Tibial nerve (tissue), 4 donors: ENCODE results near the gene STAC3. TPM values are rescaled to one million over a fixed set of nuclear protein-coding genes. Genes with fewer than 3 reads are reported as not detected.

Experiments
- DNase-seq, 2 donors: peaks; one replicate each; pipeline ENCODE4 v3.0.0-alpha.2; 2019; ENCODE audit warnings: low spot score in 2 of 2
- H3K27ac ChIP-seq, 4 donors: fragments of 200-600 bp; sonication (generic) in 3 of 4; one replicate each; pipeline ENCODE4 v1.5.1; 2017 to 2019; ENCODE audit warnings: mild to moderate bottlenecking in 1 of 4
- H3K27me3 ChIP-seq, 2 donors: fragments of 200-600 bp; sonication (generic) in 1 of 2; one replicate each; pipeline versions ENCODE4 v1.5.1 to v1.6.0; 2017 to 2019
- H3K36me3 ChIP-seq, 3 donors: fragments of 200-600 bp; sonication (generic); one replicate each; pipeline ENCODE4 v1.5.1; 2018 to 2019
- H3K4me1 ChIP-seq, 4 donors: fragments of 200-600 bp; sonication (generic) in 3 of 4; one replicate each; pipeline ENCODE4 v1.5.1; 2017 to 2019
- H3K4me3 ChIP-seq, 4 donors: fragments of 200-600 bp; sonication (generic) in 3 of 4; one replicate each; pipeline ENCODE4 v1.5.1; 2017 to 2019; ENCODE audit warnings: mild to moderate bottlenecking in 1 of 4, moderate library complexity in 1 of 4
- H3K9me3 ChIP-seq, 4 donors: fragments of 200-600 bp; sonication (generic) in 3 of 4; one replicate each; pipeline ENCODE4 v1.5.1; 2017 to 2019
- EP300 ChIP-seq, 2 donors: sonication (generic); formaldehyde crosslinking; IDR thresholded peaks; one replicate each; pipeline ENCODE4 v1.6.1; 2017; ENCODE audit warnings: antibody characterized with exemption in 2 of 2, mild to moderate bottlenecking in 1 of 2
- POLR2A ChIP-seq, 2 donors: fragments of 450-650 bp; IDR thresholded peaks; one replicate each; pipeline ENCODE4 v1.6.1; 2017; ENCODE audit warnings: antibody characterized with exemption in 2 of 2, mild to moderate bottlenecking in 2 of 2, moderate library complexity in 2 of 2
- WGBS, 2 donors: methylation state at CpG; one replicate each; pipeline ENCODE4 v1.1.5; 2018; 5-methylcytosine and 5-hydroxymethylcytosine counted together
- total RNA-seq, 4 donors: library from RNA; depleted of rRNA; stranded (reverse); fragments of >200 nt; gene quantifications; one replicate each; pipeline ENCODE4 v1.1.0, GENCODE V29; 2016
- TF ChIP-seq, protein P1 (sequence below), 5 experiments: fragments of 200-600 bp in 3 of 5; fragments of 450-650 bp in 2 of 5; sonication (generic) in 3 of 5; IDR thresholded peaks; one replicate each; pipeline ENCODE4 v1.5.1; 2016 to 2019; ENCODE audit warnings: antibody characterized with exemption in 5 of 5, mild to moderate bottlenecking in 3 of 5, moderate library complexity in 2 of 5

The STAC3 gene
- total RNA-seq, 4 donors from 2014 or later, result 1.7 to 5.0 (median 3.6) TPM; not detected in 1

DNA sequence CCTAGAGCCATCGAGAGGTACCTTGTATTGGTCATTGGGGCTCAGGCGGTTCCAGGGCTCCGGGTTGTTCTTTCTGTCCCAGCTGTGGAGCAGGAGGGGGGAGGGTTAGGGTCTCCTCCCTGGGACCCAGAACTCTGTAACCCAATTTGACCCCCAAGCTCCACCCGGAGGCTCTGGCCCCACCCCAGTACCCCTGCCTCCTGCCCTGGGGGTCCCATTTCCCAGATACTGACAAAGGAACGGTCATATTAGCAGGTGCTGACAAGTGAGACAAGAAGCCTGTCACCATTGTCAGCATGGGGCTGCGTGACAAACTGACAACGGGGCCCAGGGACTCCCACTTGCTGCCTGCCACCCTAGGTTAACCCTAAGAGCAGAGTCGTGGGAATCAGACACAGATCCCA is 15.3 kb downstream of the STAC3 start:
- Histone ChIP-seq H3K4me1 (peaks cover 0 to 72% (median 43%) of the 10 kb centered on the region in 4 donors), H3K4me3 (peak overlapping the region in 1 of 4 donors; percentile 15), H3K36me3 (peaks cover 0 to 40% (median 14%) of the 10 kb centered on the region in 3 donors), H3K27ac (peak overlapping the region in 2 of 4 donors; percentile 66 to 76), H3K9me3 (no peaks in the 10 kb centered on the region), H3K27me3 (peaks cover 0 to 43% of the 10 kb centered on the region in 2 donors)
- 70 to 71% methylated on average over 7 to 8 of the region's 8 CpGs for WGBS, 2 donors
- TF ChIP-seq POLR2A (IDR thresholded peaks at IDR 0.05), result no peak
- TF ChIP-seq EP300 (IDR thresholded peaks at IDR 0.05), result no peak
- TF ChIP-seq, protein P1, sequence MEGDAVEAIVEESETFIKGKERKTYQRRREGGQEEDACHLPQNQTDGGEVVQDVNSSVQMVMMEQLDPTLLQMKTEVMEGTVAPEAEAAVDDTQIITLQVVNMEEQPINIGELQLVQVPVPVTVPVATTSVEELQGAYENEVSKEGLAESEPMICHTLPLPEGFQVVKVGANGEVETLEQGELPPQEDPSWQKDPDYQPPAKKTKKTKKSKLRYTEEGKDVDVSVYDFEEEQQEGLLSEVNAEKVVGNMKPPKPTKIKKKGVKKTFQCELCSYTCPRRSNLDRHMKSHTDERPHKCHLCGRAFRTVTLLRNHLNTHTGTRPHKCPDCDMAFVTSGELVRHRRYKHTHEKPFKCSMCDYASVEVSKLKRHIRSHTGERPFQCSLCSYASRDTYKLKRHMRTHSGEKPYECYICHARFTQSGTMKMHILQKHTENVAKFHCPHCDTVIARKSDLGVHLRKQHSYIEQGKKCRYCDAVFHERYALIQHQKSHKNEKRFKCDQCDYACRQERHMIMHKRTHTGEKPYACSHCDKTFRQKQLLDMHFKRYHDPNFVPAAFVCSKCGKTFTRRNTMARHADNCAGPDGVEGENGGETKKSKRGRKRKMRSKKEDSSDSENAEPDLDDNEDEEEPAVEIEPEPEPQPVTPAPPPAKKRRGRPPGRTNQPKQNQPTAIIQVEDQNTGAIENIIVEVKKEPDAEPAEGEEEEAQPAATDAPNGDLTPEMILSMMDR (IDR thresholded peaks at IDR 0.05), result no peak
- DNase-seq, result no peak

DNA sequence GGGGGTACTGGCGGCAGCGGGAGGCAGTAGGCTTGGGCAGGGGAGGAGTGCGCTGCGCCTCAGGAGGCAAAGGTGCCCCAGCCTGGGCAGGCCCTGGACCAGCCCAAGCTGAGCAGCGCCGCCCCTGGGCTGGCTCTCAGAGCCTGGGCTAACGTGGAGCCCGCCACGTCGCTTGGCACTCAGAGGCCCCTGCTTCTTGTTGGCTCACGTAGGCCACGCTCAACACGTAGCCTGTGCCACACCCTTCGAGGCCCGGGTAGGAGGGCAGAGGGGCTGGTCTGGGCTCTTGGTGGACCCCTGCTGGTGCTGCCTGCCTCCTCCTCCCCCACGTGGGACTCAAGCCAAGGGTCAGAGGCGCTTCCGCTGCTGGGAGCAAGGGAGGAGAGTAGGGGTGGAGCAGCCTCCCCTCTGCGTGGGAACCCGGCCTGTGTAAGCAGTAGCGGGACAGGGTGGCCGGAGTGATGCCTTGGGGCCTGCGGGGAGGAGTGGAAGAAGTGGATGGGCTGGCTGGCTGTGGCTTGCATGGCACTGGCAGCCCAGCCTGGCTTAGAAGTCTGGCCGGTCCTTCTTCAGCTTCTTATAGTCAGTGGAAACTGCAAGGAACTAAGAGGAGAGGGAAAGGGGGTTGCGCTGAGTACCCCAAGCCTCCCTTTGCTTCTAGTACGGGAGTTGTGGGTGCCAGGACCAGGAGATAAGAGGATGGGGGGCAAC is 15.8 kb downstream of the STAC3 start:
- no peak for TF ChIP-seq EP300 (IDR thresholded peaks at IDR 0.05)
- TF ChIP-seq, protein P1 (IDR thresholded peaks at IDR 0.05), result no peak
- TF ChIP-seq POLR2A (IDR thresholded peaks at IDR 0.05), result no peak
- Histone ChIP-seq H3K4me3 (no peak overlapping the region), H3K9me3 (no peaks in the 10 kb centered on the region), H3K27ac (peak overlapping the region in 3 of 4 donors; percentile 53 to 76 (median 66)), H3K27me3 (peaks cover 0 to 37% of the 10 kb centered on the region in 2 donors), H3K36me3 (peaks cover 0 to 40% (median 14%) of the 10 kb centered on the region in 3 donors), H3K4me1 (peaks cover 4 to 72% (median 43%) of the 10 kb centered on the region in 4 donors)
- 37 to 53% methylated on average over 14 to 26 of the region's 26 CpGs for WGBS, 2 donors
- DNase-seq, result no peak

DNA sequence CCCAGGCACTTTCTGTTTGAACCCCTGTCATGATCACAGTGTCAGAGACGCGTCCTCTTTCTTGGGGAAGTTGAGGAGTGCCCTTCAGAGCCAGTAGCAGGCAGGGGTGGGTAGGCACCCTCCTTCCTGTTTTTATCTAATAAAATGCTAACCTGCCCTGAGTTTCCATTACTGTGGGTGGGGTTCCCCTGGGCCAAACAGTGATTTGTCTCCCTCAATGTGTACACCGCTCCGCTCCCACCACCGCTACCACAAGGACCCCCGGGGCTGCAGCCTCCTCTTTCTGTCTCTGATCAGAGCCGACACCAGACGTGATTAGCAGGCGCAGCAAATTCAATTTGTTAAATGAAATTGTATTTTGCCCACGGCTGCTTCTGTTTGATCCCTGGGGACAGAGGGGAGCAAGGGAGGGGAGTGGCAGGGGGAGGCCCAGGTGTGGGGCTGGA is 16.4 kb downstream of the STAC3 start:
- peak overlapping the region in 3 of 4 donors; percentile 53 to 76 (median 66) for H3K27ac ChIP-seq
- H3K9me3 ChIP-seq, result no peaks in the 10 kb centered on the region
- peaks cover 4 to 70% (median 38%) of the 10 kb centered on the region in 4 donors for H3K4me1 ChIP-seq

DNA sequence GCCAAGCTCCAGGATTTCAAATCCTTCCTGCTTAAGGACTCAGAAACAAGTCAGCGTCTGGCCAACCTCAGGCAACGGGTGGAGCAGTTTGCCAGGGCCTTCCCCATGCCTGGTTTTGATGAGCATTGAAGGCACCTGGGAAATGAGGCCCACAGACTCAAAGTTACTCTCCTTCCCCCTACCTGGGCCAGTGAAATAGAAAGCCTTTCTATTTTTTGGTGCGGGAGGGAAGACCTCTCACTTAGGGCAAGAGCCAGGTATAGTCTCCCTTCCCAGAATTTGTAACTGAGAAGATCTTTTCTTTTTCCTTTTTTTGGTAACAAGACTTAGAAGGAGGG is 16.8 kb downstream of the STAC3 start:
- TF ChIP-seq POLR2A (IDR thresholded peaks at IDR 0.05) (no peak), EP300 (IDR thresholded peaks at IDR 0.05) (no peak)
- TF ChIP-seq, protein P1 (IDR thresholded peaks at IDR 0.05), result no peak
- Histone ChIP-seq H3K27me3 (peaks cover 0 to 27% of the 10 kb centered on the region in 2 donors), H3K4me3 (no peak overlapping the region), H3K9me3 (no peaks in the 10 kb centered on the region), H3K36me3 (peaks cover 0 to 40% (median 14%) of the 10 kb centered on the region in 3 donors), H3K27ac (peak overlapping the region in 2 of 4 donors; percentile 66 to 76), H3K4me1 (peaks cover 4 to 68% (median 36%) of the 10 kb centered on the region in 4 donors)
- DNase-seq, result no peak
- 78 to 84% methylated on average over 3 of the region's 3 CpGs for WGBS, 2 donors

More for the DNA sequence above, 16.4 kb downstream of the STAC3 start:
- no peak for DNase-seq
- WGBS, 2 donors, result 81 to 82% methylated on average over 10 of the region's 10 CpGs
- TF ChIP-seq EP300 (IDR thresholded peaks at IDR 0.05) (no peak), POLR2A (IDR thresholded peaks at IDR 0.05) (no peak)
- TF ChIP-seq, protein P1 (IDR thresholded peaks at IDR 0.05), result no peak
- Histone ChIP-seq H3K36me3 (peaks cover 0 to 40% (median 14%) of the 10 kb centered on the region in 3 donors), H3K27me3 (peaks cover 0 to 31% of the 10 kb centered on the region in 2 donors), H3K4me3 (no peak overlapping the region)
